ENCODE results near the gene TRAPPC2L.

GRCh38 chr16:88807142-88807625 is 49.7 kb upstream of the TRAPPC2L start:
- TF ChIP-seq JAZF1 (CRISPR knock-in tag; IDR thresholded peaks at IDR 0.05) (no peak), MXD4 (CRISPR knock-in tag; IDR thresholded peaks at IDR 0.05; ENCODE audit: borderline replicate concordance) (no peak), SP1 (CRISPR knock-in tag; conservative IDR thresholded peaks at IDR 0.05) (no peak), NFATC4 (CRISPR knock-in tag; IDR thresholded peaks at IDR 0.05) (no peak), NFYB (CRISPR knock-in tag; conservative IDR thresholded peaks at IDR 0.05; ENCODE audit: low read depth) (no peak), ETV6 (CRISPR knock-in tag; IDR thresholded peaks at IDR 0.05) (no peak), AFF4 (CRISPR knock-in tag; IDR thresholded peaks at IDR 0.05; ENCODE audit: borderline replicate concordance) (no peak)
- TF ChIP-seq, protein P1, sequence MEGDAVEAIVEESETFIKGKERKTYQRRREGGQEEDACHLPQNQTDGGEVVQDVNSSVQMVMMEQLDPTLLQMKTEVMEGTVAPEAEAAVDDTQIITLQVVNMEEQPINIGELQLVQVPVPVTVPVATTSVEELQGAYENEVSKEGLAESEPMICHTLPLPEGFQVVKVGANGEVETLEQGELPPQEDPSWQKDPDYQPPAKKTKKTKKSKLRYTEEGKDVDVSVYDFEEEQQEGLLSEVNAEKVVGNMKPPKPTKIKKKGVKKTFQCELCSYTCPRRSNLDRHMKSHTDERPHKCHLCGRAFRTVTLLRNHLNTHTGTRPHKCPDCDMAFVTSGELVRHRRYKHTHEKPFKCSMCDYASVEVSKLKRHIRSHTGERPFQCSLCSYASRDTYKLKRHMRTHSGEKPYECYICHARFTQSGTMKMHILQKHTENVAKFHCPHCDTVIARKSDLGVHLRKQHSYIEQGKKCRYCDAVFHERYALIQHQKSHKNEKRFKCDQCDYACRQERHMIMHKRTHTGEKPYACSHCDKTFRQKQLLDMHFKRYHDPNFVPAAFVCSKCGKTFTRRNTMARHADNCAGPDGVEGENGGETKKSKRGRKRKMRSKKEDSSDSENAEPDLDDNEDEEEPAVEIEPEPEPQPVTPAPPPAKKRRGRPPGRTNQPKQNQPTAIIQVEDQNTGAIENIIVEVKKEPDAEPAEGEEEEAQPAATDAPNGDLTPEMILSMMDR (IDR thresholded peaks at IDR 0.05) = no peak
- TF ChIP-seq, protein P2, sequence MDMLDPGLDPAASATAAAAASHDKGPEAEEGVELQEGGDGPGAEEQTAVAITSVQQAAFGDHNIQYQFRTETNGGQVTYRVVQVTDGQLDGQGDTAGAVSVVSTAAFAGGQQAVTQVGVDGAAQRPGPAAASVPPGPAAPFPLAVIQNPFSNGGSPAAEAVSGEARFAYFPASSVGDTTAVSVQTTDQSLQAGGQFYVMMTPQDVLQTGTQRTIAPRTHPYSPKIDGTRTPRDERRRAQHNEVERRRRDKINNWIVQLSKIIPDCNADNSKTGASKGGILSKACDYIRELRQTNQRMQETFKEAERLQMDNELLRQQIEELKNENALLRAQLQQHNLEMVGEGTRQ (CRISPR knock-in tag; IDR thresholded peaks at IDR 0.05) = no peak
- TF ChIP-seq, protein P3, sequence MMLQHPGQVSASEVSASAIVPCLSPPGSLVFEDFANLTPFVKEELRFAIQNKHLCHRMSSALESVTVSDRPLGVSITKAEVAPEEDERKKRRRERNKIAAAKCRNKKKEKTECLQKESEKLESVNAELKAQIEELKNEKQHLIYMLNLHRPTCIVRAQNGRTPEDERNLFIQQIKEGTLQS (CRISPR knock-in tag; conservative IDR thresholded peaks at IDR 0.05) = no peak

Data from WTC11 (cell line).